Right lobe of liver (tissue), 6 donors: ENCODE measurements around the gene ALMS1. TPM values are rescaled to one million over a fixed set of nuclear protein-coding genes. Genes with fewer than 3 reads are reported as not detected.

Source experiments
- ATAC-seq, 4 donors: fragments of 200-7000 bp; cut with Tn5 transposase; one replicate each; pipeline ENCODE4 v1.9.1; 2020; ENCODE audit warnings: mild to moderate bottlenecking in 4 of 4, moderate library complexity in 4 of 4
- DNase-seq, 3 donors: peaks; one replicate each; pipeline ENCODE4 v3.0.0-alpha.2; 2020
- H3K27ac ChIP-seq, 3 donors: fragments of 200-600 bp; one replicate each; pipeline ENCODE4 v1.8.0; 2022
- H3K27me3 ChIP-seq, 2 donors: fragments of 200-600 bp; one replicate each; pipeline ENCODE4 v1.8.0; 2022
- H3K36me3 ChIP-seq, 4 donors: fragments of 200-600 bp; sonication (generic) in 1 of 4; one replicate each; pipeline versions ENCODE4 v1.5.1 to v1.8.0; 2017 to 2022; ENCODE audit warnings: control low read depth in 1 of 4
- H3K4me1 ChIP-seq, 4 donors: fragments of 200-600 bp; sonication (generic) in 1 of 4; one replicate each; pipeline versions ENCODE4 v1.5.1 to v1.8.0; 2017 to 2022; ENCODE audit warnings: control low read depth in 1 of 4
- H3K4me3 ChIP-seq, 3 donors: fragments of 200-600 bp; one replicate each; pipeline ENCODE4 v1.8.0; 2022
- H3K9me3 ChIP-seq, 4 donors: fragments of 200-600 bp; sonication (generic) in 1 of 4; one replicate each; pipeline versions ENCODE4 v1.5.1 to v1.8.0; 2017 to 2022; ENCODE audit warnings: control low read depth in 1 of 4
- CTCF ChIP-seq, 4 donors: fragments of 200-600 bp in 3 of 4; fragments of 450-650 bp in 1 of 4; IDR thresholded peaks; one replicate each; pipeline versions ENCODE4 v1.5.1 to v1.8.0; 2016 to 2022; ENCODE audit warnings: antibody characterized with exemption in 4 of 4, mild to moderate bottlenecking in 2 of 4
- POLR2A ChIP-seq: fragments of 450-650 bp; IDR thresholded peaks from one replicate; pipeline ENCODE4 v1.6.1; 2017; ENCODE audit warnings: antibody characterized with exemption, mild to moderate bottlenecking
- WGBS: methylation state at CpG from one replicate; pipeline ENCODE4 v1.1.6; 2018; ENCODE audit warnings: low coverage, low lambda C conversion rate; ENCODE audit not compliant: insufficient coverage; ENCODE audit errors: missing lambda C conversion rate; 5-methylcytosine and 5-hydroxymethylcytosine counted together
- intact Hi-C, 2 donors: fragments of 100-400 bp; cut with DNase I; formaldehyde crosslinking; loops; one replicate each; pipeline versions ENCODE4 v1.11.2 to v1.14.1; 2022
- total RNA-seq, 6 experiments: library from RNA; depleted of rRNA in 2 of 6; stranded (reverse); fragments of >200 nt in 2 of 6; fragmentation: NEBNext Ultra II Directional in 3 of 6; extraction: Animal tissue kit (Norgen Biotek cat#: 25700) in 3 of 6; gene quantifications; one replicate each; pipeline versions ENCODE4 v1.1.0 to v1.2.4, GENCODE V29; 2016 to 2023
- donor health status: DM: no; HTN: yes; CAD: no.
- donor health status: DM: no; HTN: no; CAD: no.
- donor health status: DM: no; HTN: no; CAD: no.
- donor health status: DM: no; HTN: yes; CAD: no.
- donor health status: DM: no; HTN: yes; CAD: no.

Gene ALMS1
- total RNA-seq, 6 experiments from 2014 or later: 5.0 to 9.3 (median 6.0) TPM

- 67% methylated on average over 1 of the region's 1 CpG for WGBS
- intact Hi-C loops: no loop called here
- H3K27me3 ChIP-seq: no peaks in the 10 kb centered on the region
- H3K4me1 ChIP-seq: no peaks in the 10 kb centered on the region
- DNase-seq (no peak), ATAC-seq (no peak)
- TF ChIP-seq CTCF (IDR thresholded peaks at IDR 0.05): no peak
- no peak overlapping the region for H3K27ac ChIP-seq
- H3K9me3 ChIP-seq: no peaks in the 10 kb centered on the region
- H3K36me3 ChIP-seq: no peaks in the 10 kb centered on the region
- H3K4me3 ChIP-seq: no peak overlapping the region
Measured at GRCh38 chr2:73366060-73366459, 19.6 kb upstream of the ALMS1 start.

GRCh38 chr2:73368781-73369180 lies 16.9 kb upstream of the ALMS1 start:
- Histone ChIP-seq H3K27ac (no peak overlapping the region), H3K9me3 (no peaks in the 10 kb centered on the region), H3K36me3 (no peaks in the 10 kb centered on the region), H3K4me1 (no peaks in the 10 kb centered on the region), H3K4me3 (no peak overlapping the region), H3K27me3 (no peaks in the 10 kb centered on the region)
- no peak for TF ChIP-seq CTCF (IDR thresholded peaks at IDR 0.05)
- TF ChIP-seq POLR2A: no peak
- DNase-seq (no peak), ATAC-seq (no peak)
- 71% methylated on average over 2 of the region's 2 CpGs for whole genome bisulfite sequencing
- intact Hi-C loops: no loop called here

DNA sequence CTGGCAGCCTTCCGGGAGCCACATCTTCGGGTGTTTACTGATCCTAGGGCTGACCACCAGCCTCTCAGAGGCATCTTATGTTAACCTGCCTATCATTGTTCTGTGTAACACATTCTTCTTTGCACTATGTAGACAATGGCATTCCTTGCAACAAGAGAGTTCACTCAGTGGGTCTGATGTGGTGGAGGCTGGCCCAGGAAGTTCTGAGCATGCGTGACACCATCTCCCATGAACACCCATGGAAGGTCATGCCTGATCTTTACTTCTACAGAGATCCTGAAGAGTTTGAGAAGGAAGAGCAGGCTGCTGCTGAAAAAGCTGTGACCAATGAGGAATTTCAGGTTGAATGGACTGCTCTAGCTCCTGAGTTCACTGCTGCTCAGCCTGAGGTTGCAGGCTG lies 15.3 kb upstream of the ALMS1 start:
- DNase-seq (no peak), ATAC-seq (no peak)
- Histone ChIP-seq H3K4me3 (no peak overlapping the region), H3K9me3 (no peaks in the 10 kb centered on the region), H3K4me1 (no peaks in the 10 kb centered on the region), H3K27ac (no peak overlapping the region), H3K27me3 (no peaks in the 10 kb centered on the region), H3K36me3 (no peaks in the 10 kb centered on the region)
- 75% methylated on average over 3 of the region's 3 CpGs for WGBS
- intact Hi-C loops: no loop called here
- TF ChIP-seq POLR2A (no peak), CTCF (IDR thresholded peaks at IDR 0.05) (no peak)

GRCh38 chr2:73373344-73373743 lies 12.3 kb upstream of the ALMS1 start:
- Histone ChIP-seq H3K36me3 (no peaks in the 10 kb centered on the region), H3K27me3 (no peaks in the 10 kb centered on the region), H3K4me3 (no peak overlapping the region), H3K4me1 (no peaks in the 10 kb centered on the region), H3K27ac (no peak overlapping the region), H3K9me3 (no peaks in the 10 kb centered on the region)
- DNase-seq: no peak
- WGBS: 29% methylated on average over 1 of the region's 2 CpGs
- TF ChIP-seq CTCF (IDR thresholded peaks at IDR 0.05) (no peak), POLR2A (no peak)
- intact Hi-C loops: no loop called here
- no peak for ATAC-seq

GRCh38 chr2:73374269-73374668 lies 11.4 kb upstream of the ALMS1 start:
- DNase-seq (no peak), ATAC-seq (no peak)
- Histone ChIP-seq H3K27ac (no peak overlapping the region), H3K36me3 (no peaks in the 10 kb centered on the region), H3K4me1 (no peaks in the 10 kb centered on the region), H3K9me3 (no peaks in the 10 kb centered on the region), H3K27me3 (no peaks in the 10 kb centered on the region), H3K4me3 (no peak overlapping the region)
- WGBS: 58% methylated on average over 1 of the region's 1 CpG
- intact Hi-C loops: no loop called here
- TF ChIP-seq POLR2A (no peak), CTCF (IDR thresholded peaks at IDR 0.05) (no peak)
